Measurements from ENCODE around the gene OR9G4.

OR9G4 gene

DNA sequence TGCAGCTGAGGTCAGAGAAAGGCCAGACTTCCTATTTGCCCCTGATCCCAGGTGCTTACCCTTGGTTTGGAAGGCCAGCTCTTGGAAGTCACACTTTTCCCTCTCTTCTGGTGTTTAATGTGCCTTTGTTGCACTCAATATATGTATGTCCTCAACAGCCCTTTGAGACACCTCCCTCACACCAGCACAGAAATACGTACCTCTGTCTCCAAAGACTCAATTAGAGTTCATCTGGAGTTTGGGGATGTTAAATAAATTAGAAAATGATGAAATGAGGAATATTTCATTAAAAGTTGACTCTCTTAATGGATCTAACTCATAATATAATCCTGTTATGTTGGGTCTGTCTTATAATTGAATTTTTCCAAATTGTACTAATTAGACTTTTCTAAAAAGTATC, at the start of gene OR9G4:
OR9G4 (minus strand) TSS at position 101 of the 400 bp plus-strand sequence. CDS start 4,931 bp downstream, outside the sequence.
- Histone ChIP-seq H3K9me2 (replicated peaks; ENCODE audit: control insufficient read depth, low read length) (no peaks in the 10 kb centered on the region), H3K4me1 (ENCODE audit: control insufficient read depth, low read length) (no peaks in the 10 kb centered on the region), H3K27me3 (ENCODE audit: control insufficient read depth, low read length) (no peaks in the 10 kb centered on the region), H3K36me3 (ENCODE audit: control insufficient read depth, low read length) (no peaks in the 10 kb centered on the region), H3K4me2 (ENCODE audit: low read length) (no peak within 1 kb of the TSS), H3K9me3 (ENCODE audit: control insufficient read depth, insufficient read depth, low read length) (no peaks in the 10 kb centered on the region), H4K20me1 (ENCODE audit: control insufficient read depth, insufficient read depth, low read depth, low read length) (no peaks in the 10 kb centered on the region), H3F3A (ENCODE audit: control insufficient read depth, insufficient read depth) (no peaks in the 10 kb centered on the region), H3K79me2 (ENCODE audit: control insufficient read depth, low read length) (no peaks in the 10 kb centered on the region), H3K27ac (ENCODE audit: low read depth, low read length) (no peak within 1 kb of the TSS), H3K4me3 (ENCODE audit: low read length) (no peak within 1 kb of the TSS)
- TF ChIP-seq EZH2phosphoT487 (IDR thresholded peaks at IDR 0.05; ENCODE audit: borderline replicate concordance, low read length) (no peak), CTCF (IDR thresholded peaks at IDR 0.05; ENCODE audit: low read depth, low read length, poor library complexity, severe bottlenecking) (no peak)

DNA sequence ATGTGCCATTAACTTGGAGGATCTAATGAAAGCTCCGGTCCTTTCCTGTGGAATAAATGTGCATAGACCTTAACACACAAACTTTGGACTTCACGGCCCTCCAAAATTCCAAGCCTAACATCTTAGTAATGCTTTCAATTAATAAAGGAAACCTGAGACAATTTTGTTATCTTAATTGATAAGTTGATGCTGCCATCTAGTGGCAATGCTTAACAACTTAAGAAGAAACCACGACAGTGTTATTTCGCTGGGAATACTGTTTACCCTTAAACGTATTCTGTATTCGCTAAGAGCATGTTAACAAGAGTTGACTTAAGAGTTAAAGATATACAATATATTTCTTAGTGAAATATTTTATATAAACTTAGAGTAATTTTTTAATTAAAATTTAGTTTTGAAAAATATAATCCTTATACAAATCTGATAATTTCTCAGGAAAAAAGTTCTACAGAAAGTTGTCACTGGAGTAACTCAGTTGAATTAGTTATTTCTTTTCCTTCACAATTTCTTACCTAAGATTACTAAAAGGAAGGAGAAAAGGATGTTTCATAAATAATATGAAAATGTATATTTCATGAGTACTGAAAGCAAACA, 35.0 kb upstream of the OR9G4 start:
- no peaks in the 10 kb centered on the region for H3K9me3 ChIP-seq (ENCODE audit: control insufficient read depth, insufficient read depth, low read length)
- H3K36me3 ChIP-seq (ENCODE audit: control insufficient read depth, low read length): no peaks in the 10 kb centered on the region
- H3K4me1 ChIP-seq (ENCODE audit: control insufficient read depth, low read length): no peaks in the 10 kb centered on the region
- TF ChIP-seq EZH2phosphoT487 (IDR thresholded peaks at IDR 0.05; ENCODE audit: borderline replicate concordance, low read length): no peak
- peak; percentile 60 for TF ChIP-seq CTCF (IDR thresholded peaks at IDR 0.05; ENCODE audit: low read depth, low read length, poor library complexity, severe bottlenecking)
- H3K27ac ChIP-seq (ENCODE audit: low read depth, low read length): no peak overlapping the region
- H4K20me1 ChIP-seq (ENCODE audit: control insufficient read depth, insufficient read depth, low read depth, low read length): no peaks in the 10 kb centered on the region
- no peaks in the 10 kb centered on the region; the same call in 1 of the 2 replicates for H3K27me3 ChIP-seq (ENCODE audit: control insufficient read depth, low read length)
- H3K79me2 ChIP-seq (ENCODE audit: control insufficient read depth, low read length): no peaks in the 10 kb centered on the region
- no peaks in the 10 kb centered on the region for H3F3A ChIP-seq (ENCODE audit: control insufficient read depth, insufficient read depth)
- no peak overlapping the region for H3K4me3 ChIP-seq (ENCODE audit: low read length)
- H3K9me2 ChIP-seq (replicated peaks; ENCODE audit: control insufficient read depth, low read length): no peaks in the 10 kb centered on the region
- no peak overlapping the region for H3K4me2 ChIP-seq (ENCODE audit: low read length)

DNA sequence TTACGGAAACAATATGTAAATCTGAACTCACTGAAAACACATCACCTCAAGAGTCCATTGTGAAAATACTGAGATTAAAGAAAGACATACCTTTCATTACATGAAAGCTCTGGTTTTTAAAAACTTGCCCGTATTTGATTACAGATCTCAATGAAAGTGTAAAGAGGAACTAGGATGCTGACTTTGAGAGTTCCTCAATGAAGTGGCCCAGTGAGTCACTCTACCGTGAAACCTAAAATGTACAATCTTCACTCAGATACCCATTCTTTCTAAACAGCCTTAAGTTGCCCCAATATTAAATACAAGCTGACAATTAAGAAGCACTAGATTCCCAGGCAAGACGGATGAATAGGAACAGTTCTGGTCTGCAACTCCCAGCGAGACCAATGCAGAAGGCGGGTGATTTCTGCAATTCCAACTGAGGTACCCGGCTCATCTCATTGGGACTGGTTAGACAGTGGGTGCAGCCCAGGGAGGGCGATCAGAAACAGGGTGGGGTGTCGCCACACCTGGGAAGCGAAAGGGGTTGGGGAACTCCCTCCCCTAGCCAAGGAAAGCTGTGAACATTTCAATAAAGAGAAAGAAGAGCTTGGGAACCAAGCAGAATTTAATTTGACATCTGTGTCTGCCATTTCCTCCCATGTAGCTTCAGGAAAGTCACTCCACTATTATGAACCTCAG, 33.8 kb upstream of the OR9G4 start:
- no peaks in the 10 kb centered on the region for H3K9me3 ChIP-seq (ENCODE audit: control insufficient read depth, insufficient read depth, low read length)
- no peak overlapping the region for H3K4me2 ChIP-seq (ENCODE audit: low read length)
- no peak overlapping the region for H3K4me3 ChIP-seq (ENCODE audit: low read length)
- H3K9me2 ChIP-seq (replicated peaks; ENCODE audit: control insufficient read depth, low read length): no peaks in the 10 kb centered on the region
- no peak overlapping the region for H3K27ac ChIP-seq (ENCODE audit: low read depth, low read length)
- no peaks in the 10 kb centered on the region for H3F3A ChIP-seq (ENCODE audit: control insufficient read depth, insufficient read depth)
- H3K36me3 ChIP-seq (ENCODE audit: control insufficient read depth, low read length): no peaks in the 10 kb centered on the region
- H3K27me3 ChIP-seq (ENCODE audit: control insufficient read depth, low read length): no peaks in the 10 kb centered on the region; the same call in 1 of the 2 replicates
- no peaks in the 10 kb centered on the region for H4K20me1 ChIP-seq (ENCODE audit: control insufficient read depth, insufficient read depth, low read depth, low read length)
- H3K79me2 ChIP-seq (ENCODE audit: control insufficient read depth, low read length): no peaks in the 10 kb centered on the region
- no peaks in the 10 kb centered on the region for H3K4me1 ChIP-seq (ENCODE audit: control insufficient read depth, low read length)
- TF ChIP-seq CTCF (IDR thresholded peaks at IDR 0.05; ENCODE audit: low read depth, low read length, poor library complexity, severe bottlenecking): no peak
- no peak for TF ChIP-seq EZH2phosphoT487 (IDR thresholded peaks at IDR 0.05; ENCODE audit: borderline replicate concordance, low read length)
